SH-SY5Y (cell line): ENCODE measurements around the gene IRAK2.

ENCODE experiments used
- GATA2 ChIP-seq: IDR thresholded peaks from 2 replicates; pipeline ENCODE4 v1.6.1; 2011; ENCODE audit warnings: mild to moderate bottlenecking, low read depth, low read length
- GATA3 ChIP-seq: IDR thresholded peaks from 2 replicates; pipeline ENCODE4 v1.6.1; 2011; ENCODE audit warnings: low read depth, mild to moderate bottlenecking, low read length, moderate library complexity

GRCh38 chr3:10255835-10256234, 91.1 kb downstream of the IRAK2 start:
- no peak for TF ChIP-seq GATA2
- TF ChIP-seq GATA3, result no peak
